HepG2 (cell line): ENCODE results near the gene ITLN1.

Source experiments
- CEBPB ChIP-seq: IDR thresholded peaks from 2 replicates; pipeline ENCODE4 v1.6.1; 2011; ENCODE audit warnings: low read depth, low read length, improper control_type of control experiment, borderline replicate concordance
- EHMT2 ChIP-seq: fragments of 200-600 bp; sonication (generic); IDR thresholded peaks from 2 replicates; pipeline ENCODE4 v1.7.0; 2017; ENCODE audit warnings: antibody characterized with exemption, low read depth, low read length, borderline replicate concordance
- EP300 ChIP-seq, 3 experiments: sonication (generic) in 1 of 3; formaldehyde crosslinking in 1 of 3; IDR thresholded peaks; 2 replicates each; pipeline versions ENCODE4 v1.5.1 to v1.6.1; 2011 to 2020; ENCODE audit warnings: low read depth in 2 of 3, low read length in 2 of 3, borderline replicate concordance in 1 of 3, improper control_type of control experiment in 1 of 3, mild to moderate bottlenecking in 1 of 3, missing genetic modification reagents in 1 of 3, moderate library complexity in 1 of 3
- HDAC6 ChIP-seq: fragments of 200-600 bp; sonication (generic); IDR thresholded peaks from 2 replicates; pipeline ENCODE4 v1.7.0; 2017; ENCODE audit warnings: mild to moderate bottlenecking, antibody characterized with exemption, low read length, low read depth
- JUN ChIP-seq: sonication (generic); formaldehyde crosslinking; IDR thresholded peaks from 2 replicates; pipeline ENCODE4 v1.4.0; 2020; ENCODE audit warnings: mild to moderate bottlenecking, missing genetic modification reagents
- MEF2D ChIP-seq: sonication (generic); formaldehyde crosslinking; IDR thresholded peaks from 2 replicates; pipeline ENCODE4 v1.5.1; 2020; ENCODE audit warnings: mild to moderate bottlenecking, missing genetic modification reagents
- NBN ChIP-seq: fragments of 450-650 bp; conservative IDR thresholded peaks from 2 replicates; pipeline ENCODE4 v1.6.1; 2017
- PRDM4 ChIP-seq: sonication (generic); formaldehyde crosslinking; IDR thresholded peaks from 2 replicates; pipeline ENCODE4 v1.9.0; 2021; ENCODE audit warnings: missing genetic modification reagents, borderline replicate concordance
- RORA ChIP-seq: sonication (generic); formaldehyde crosslinking; IDR thresholded peaks from 2 replicates; pipeline ENCODE4 v1.5.0; 2020; ENCODE audit warnings: mild to moderate bottlenecking, missing genetic modification reagents, moderate library complexity
- TEAD2 ChIP-seq: sonication (generic); formaldehyde crosslinking; IDR thresholded peaks from 2 replicates; pipeline ENCODE4 v1.9.0; 2021; ENCODE audit warnings: missing genetic modification reagents
- ZNF710 ChIP-seq: sonication (generic); formaldehyde crosslinking; IDR thresholded peaks from 2 replicates; pipeline ENCODE4 v1.5.0; 2020; ENCODE audit warnings: mild to moderate bottlenecking, missing genetic modification reagents, borderline replicate concordance
- TF ChIP-seq, protein P1 (sequence below): IDR thresholded peaks from 2 replicates; pipeline ENCODE4 v1.6.1; 2012; ENCODE audit warnings: inconsistent platforms

GRCh38 chr1:160858097-160858496 is 26.9 kb downstream of the ITLN1 start:
- TF ChIP-seq ZNF710 (CRISPR knock-in tag) (no peak), PRDM4 (no peak), MEF2D (no peak), EHMT2 (no peak), NBN (no peak), CEBPB (no peak), TEAD2 (no peak), EP300 (IDR thresholded peaks at IDR 0.05; ENCODE audit: low read depth in 2 of 2, low read length in 2 of 2) (no peak), EP300 (CRISPR knock-in tag; IDR thresholded peaks at IDR 0.05; ENCODE audit: borderline replicate concordance) (no peak), JUN (CRISPR knock-in tag) (no peak), RORA (CRISPR knock-in tag) (no peak), HDAC6 (no peak)
- TF ChIP-seq, protein P1, sequence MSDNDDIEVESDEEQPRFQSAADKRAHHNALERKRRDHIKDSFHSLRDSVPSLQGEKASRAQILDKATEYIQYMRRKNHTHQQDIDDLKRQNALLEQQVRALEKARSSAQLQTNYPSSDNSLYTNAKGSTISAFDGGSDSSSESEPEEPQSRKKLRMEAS = no peak
